ENCODE results near the gene SYNJ2. TPM values are rescaled to one million over a fixed set of nuclear protein-coding genes. Genes with fewer than 3 reads are reported as not detected.

The SYNJ2 gene
- polyA plus RNA-seq, 2 of the 4 experiments (the other 2 are of a cell fraction), result 22.3 to 26.5 TPM

GRCh38 chr6:158064725-158065251 is 83.1 kb downstream of the SYNJ2 start:
- peaks cover 50% of the 10 kb centered on the region for H3K4me1 ChIP-seq
- ATAC-seq, result no peak
- 83% methylated on average over 10 of the region's 24 CpGs for WGBS (ENCODE audit: missing lambda C conversion rate)

GRCh38 chr6:158066136-158066781 is 84.6 kb downstream of the SYNJ2 start:
- TF ChIP-seq BHLHE40 (IDR thresholded peaks at IDR 0.05; ENCODE audit: low read depth, low read length), result no peak
- no peak for TF ChIP-seq JUNB (IDR thresholded peaks at IDR 0.05)
- TF ChIP-seq USF2 (IDR thresholded peaks at IDR 0.05), result no peak
- no peak for TF ChIP-seq EHMT2 (IDR thresholded peaks at IDR 0.05; ENCODE audit: low read depth)
- TF ChIP-seq, protein P1, sequence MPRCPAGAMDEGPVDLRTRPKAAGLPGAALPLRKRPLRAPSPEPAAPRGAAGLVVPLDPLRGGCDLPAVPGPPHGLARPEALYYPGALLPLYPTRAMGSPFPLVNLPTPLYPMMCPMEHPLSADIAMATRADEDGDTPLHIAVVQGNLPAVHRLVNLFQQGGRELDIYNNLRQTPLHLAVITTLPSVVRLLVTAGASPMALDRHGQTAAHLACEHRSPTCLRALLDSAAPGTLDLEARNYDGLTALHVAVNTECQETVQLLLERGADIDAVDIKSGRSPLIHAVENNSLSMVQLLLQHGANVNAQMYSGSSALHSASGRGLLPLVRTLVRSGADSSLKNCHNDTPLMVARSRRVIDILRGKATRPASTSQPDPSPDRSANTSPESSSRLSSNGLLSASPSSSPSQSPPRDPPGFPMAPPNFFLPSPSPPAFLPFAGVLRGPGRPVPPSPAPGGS (IDR thresholded peaks at IDR 0.05), result no peak
- no peak for TF ChIP-seq HOXA7 (CRISPR knock-in tag; IDR thresholded peaks at IDR 0.05)
- no peak for TF ChIP-seq GATA3 (IDR thresholded peaks at IDR 0.05; ENCODE audit: borderline replicate concordance)
- TF ChIP-seq ELK1 (IDR thresholded peaks at IDR 0.05; ENCODE audit: low read depth, low read length), result no peak
- no peak for TF ChIP-seq CBX8 (IDR thresholded peaks at IDR 0.05)
- TF ChIP-seq, protein P2, sequence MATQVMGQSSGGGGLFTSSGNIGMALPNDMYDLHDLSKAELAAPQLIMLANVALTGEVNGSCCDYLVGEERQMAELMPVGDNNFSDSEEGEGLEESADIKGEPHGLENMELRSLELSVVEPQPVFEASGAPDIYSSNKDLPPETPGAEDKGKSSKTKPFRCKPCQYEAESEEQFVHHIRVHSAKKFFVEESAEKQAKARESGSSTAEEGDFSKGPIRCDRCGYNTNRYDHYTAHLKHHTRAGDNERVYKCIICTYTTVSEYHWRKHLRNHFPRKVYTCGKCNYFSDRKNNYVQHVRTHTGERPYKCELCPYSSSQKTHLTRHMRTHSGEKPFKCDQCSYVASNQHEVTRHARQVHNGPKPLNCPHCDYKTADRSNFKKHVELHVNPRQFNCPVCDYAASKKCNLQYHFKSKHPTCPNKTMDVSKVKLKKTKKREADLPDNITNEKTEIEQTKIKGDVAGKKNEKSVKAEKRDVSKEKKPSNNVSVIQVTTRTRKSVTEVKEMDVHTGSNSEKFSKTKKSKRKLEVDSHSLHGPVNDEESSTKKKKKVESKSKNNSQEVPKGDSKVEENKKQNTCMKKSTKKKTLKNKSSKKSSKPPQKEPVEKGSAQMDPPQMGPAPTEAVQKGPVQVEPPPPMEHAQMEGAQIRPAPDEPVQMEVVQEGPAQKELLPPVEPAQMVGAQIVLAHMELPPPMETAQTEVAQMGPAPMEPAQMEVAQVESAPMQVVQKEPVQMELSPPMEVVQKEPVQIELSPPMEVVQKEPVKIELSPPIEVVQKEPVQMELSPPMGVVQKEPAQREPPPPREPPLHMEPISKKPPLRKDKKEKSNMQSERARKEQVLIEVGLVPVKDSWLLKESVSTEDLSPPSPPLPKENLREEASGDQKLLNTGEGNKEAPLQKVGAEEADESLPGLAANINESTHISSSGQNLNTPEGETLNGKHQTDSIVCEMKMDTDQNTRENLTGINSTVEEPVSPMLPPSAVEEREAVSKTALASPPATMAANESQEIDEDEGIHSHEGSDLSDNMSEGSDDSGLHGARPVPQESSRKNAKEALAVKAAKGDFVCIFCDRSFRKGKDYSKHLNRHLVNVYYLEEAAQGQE (IDR thresholded peaks at IDR 0.05), result no peak
- 93% methylated on average over 23 of the region's 23 CpGs for WGBS (ENCODE audit: missing lambda C conversion rate)

More at GRCh38 chr6:158064725-158065251, 83.1 kb downstream of the SYNJ2 start:
- Histone ChIP-seq H3K4me2 (no peak overlapping the region), H3K9me3 (no peaks in the 10 kb centered on the region), H3K4me3 (no peak overlapping the region), H3K27ac (peak overlapping the region in 1 of 2 experiments; percentile 19; a peak in 1 of 6 replicates)
- FAIRE-seq (no peak), DNase-seq (ENCODE audit: low read depth in 1 of 2, low spot score in 1 of 2) (no peak)
- no peak for TF ChIP-seq ZFP36 (IDR thresholded peaks at IDR 0.05; ENCODE audit: borderline replicate concordance, partially characterized antibody)
- POLR2A ChIA-PET, result no interaction called here
- CTCF ChIA-PET, result interaction anchor here (1.1 to 1.3 kb wide), 3 partner anchors 21 to 83 kb away, joined by 3 read pairs; partner anchors contain the start of gene SYNJ2

GRCh38 chr6:158067436-158068015 is 85.9 kb downstream of the SYNJ2 start:
- CTCF ChIA-PET, result interaction anchor here (1.2 to 2.0 kb wide), 2 partner anchors 41 to 85 kb away, joined by 6 to 9 read pairs; partner anchors contain the start of gene SYNJ2
- no peaks in the 10 kb centered on the region for H3K9me3 ChIP-seq
- ATAC-seq (no peak), FAIRE-seq (no peak), DNase-seq (ENCODE audit: low read depth in 1 of 2, low spot score in 1 of 2) (no peak)
- POLR2A ChIA-PET, result no interaction called here
- H3K4me1 ChIP-seq, result peaks cover 40% of the 10 kb centered on the region
- H3K4me2 ChIP-seq, result no peak overlapping the region
- WGBS (ENCODE audit: missing lambda C conversion rate), result 88% methylated on average over 5 of the region's 10 CpGs
- peak overlapping the region; percentile 82 to 85; a peak in 4 of 6 replicates for H3K27ac ChIP-seq
- H3K4me3 ChIP-seq, result no peak overlapping the region
- TF ChIP-seq EHMT2 (IDR thresholded peaks at IDR 0.05; ENCODE audit: low read depth) (no peak), PHF8 (IDR thresholded peaks at IDR 0.05; ENCODE audit: borderline replicate concordance, low read depth) (no peak), HOXB13 (CRISPR knock-in tag; IDR thresholded peaks at IDR 0.05; ENCODE audit: low read depth) (no peak), MAFK (IDR thresholded peaks at IDR 0.05; ENCODE audit: partially characterized antibody) (no peak), ELK1 (IDR thresholded peaks at IDR 0.05; ENCODE audit: low read depth, low read length) (no peak), NPAS2 (CRISPR knock-in tag; IDR thresholded peaks at IDR 0.05; ENCODE audit: borderline replicate concordance) (no peak), TP53 (CRISPR knock-in tag; IDR thresholded peaks at IDR 0.05) (no peak), GATA3 (IDR thresholded peaks at IDR 0.05; ENCODE audit: borderline replicate concordance) (no peak), HOXA7 (CRISPR knock-in tag; IDR thresholded peaks at IDR 0.05) (no peak), EP300 (IDR thresholded peaks at IDR 0.05) (no peak), USF2 (IDR thresholded peaks at IDR 0.05) (no peak)
- TF ChIP-seq, protein P3, sequence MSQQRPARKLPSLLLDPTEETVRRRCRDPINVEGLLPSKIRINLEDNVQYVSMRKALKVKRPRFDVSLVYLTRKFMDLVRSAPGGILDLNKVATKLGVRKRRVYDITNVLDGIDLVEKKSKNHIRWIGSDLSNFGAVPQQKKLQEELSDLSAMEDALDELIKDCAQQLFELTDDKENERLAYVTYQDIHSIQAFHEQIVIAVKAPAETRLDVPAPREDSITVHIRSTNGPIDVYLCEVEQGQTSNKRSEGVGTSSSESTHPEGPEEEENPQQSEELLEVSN (IDR thresholded peaks at IDR 0.05; ENCODE audit: borderline replicate concordance, low read depth), result no peak
- TF ChIP-seq, protein P4, sequence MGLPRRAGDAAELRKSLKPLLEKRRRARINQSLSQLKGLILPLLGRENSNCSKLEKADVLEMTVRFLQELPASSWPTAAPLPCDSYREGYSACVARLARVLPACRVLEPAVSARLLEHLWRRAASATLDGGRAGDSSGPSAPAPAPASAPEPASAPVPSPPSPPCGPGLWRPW (IDR thresholded peaks at IDR 0.05), result no peak

More at GRCh38 chr6:158066136-158066781, 84.6 kb downstream of the SYNJ2 start:
- Histone ChIP-seq H3K4me3 (no peak overlapping the region), H3K4me1 (peaks cover 41% of the 10 kb centered on the region), H3K9me3 (no peaks in the 10 kb centered on the region), H3K4me2 (no peak overlapping the region), H3K27ac (peak overlapping the region in 1 of 2 experiments; percentile 85; a peak in 1 of 6 replicates)
- ATAC-seq (no peak), FAIRE-seq (no peak), DNase-seq (ENCODE audit: low read depth in 1 of 2, low spot score in 1 of 2) (no peak)
- POLR2A ChIA-PET, result no interaction called here
- CTCF ChIA-PET, result interaction anchor here (2.0 kb wide), 1 partner anchor 40 kb away, joined by 6 read pairs; no protein-coding TSS in a partner anchor
